ENCODE measurements around the gene MED13. TPM values are rescaled to one million over a fixed set of nuclear protein-coding genes. Genes with fewer than 3 reads are reported as not detected.

Gene MED13
- total RNA-seq, 1 experiment from 2014 or later, result 60.7 TPM

- Histone ChIP-seq H3K9ac (ENCODE audit: extremely low read depth, insufficient read length, low read length) (no peak overlapping the region), H3K4me2 (ENCODE audit: insufficient read depth, insufficient read length, low read length) (no peak overlapping the region), H4K5ac (ENCODE audit: insufficient read length, low read depth, low read length) (no peak overlapping the region), H3K4ac (ENCODE audit: low read depth, low read length) (no peak overlapping the region), H3K27ac (ENCODE audit: insufficient read length, low read depth, low read length) (no peak overlapping the region), H2BK15ac (ENCODE audit: low read depth, low read length) (no peak overlapping the region), H2BK120ac (ENCODE audit: low read depth, low read length, poor library complexity, severe bottlenecking) (no peak overlapping the region), H3K14ac (ENCODE audit: insufficient read depth, low read length) (no peak overlapping the region), H3K23ac (ENCODE audit: insufficient read length, low read depth, low read length) (no peak overlapping the region), H3K79me2 (ENCODE audit: insufficient read depth, low read length) (no peaks in the 10 kb centered on the region), H2BK12ac (ENCODE audit: insufficient read length, low read depth, low read length) (no peak overlapping the region), H4K8ac (replicated peaks; ENCODE audit: insufficient read length, low read depth, low read length) (no peak overlapping the region), H3K18ac (ENCODE audit: insufficient read length, low read depth, low read length) (no peak overlapping the region), H2BK20ac (ENCODE audit: low read depth, low read length, poor library complexity, severe bottlenecking) (no peak overlapping the region), H3K23me2 (ENCODE audit: insufficient read length, low read depth, low read length, poor library complexity, severe bottlenecking) (no peaks in the 10 kb centered on the region), H3K9me3 (ENCODE audit: control insufficient read depth, low read depth, low read length) (no peaks in the 10 kb centered on the region), H2AFZ (ENCODE audit: low read length) (no peak overlapping the region), H4K91ac (ENCODE audit: insufficient read length, low read depth, low read length) (no peak overlapping the region), H2AK5ac (ENCODE audit: insufficient read length, low read length) (no peak overlapping the region), H3K79me1 (ENCODE audit: insufficient read depth, low read depth, low read length, poor library complexity, severe bottlenecking) (no peaks in the 10 kb centered on the region), H3K27me3 (ENCODE audit: insufficient read depth, low read length) (no peaks in the 10 kb centered on the region), H2BK5ac (ENCODE audit: insufficient read length, low read length) (no peak overlapping the region), H3T11ph (ENCODE audit: low read length) (no peak overlapping the region), H3K56ac (ENCODE audit: insufficient read length, low read depth, low read length) (no peak overlapping the region), H3K4me1 (ENCODE audit: insufficient read depth, low read length) (no peaks in the 10 kb centered on the region), H4K20me1 (ENCODE audit: control insufficient read depth, insufficient read depth, insufficient read length) (no peaks in the 10 kb centered on the region)
- Mint-ChIP-seq H3K36me3 (ENCODE audit: insufficient read depth in 1 of 3, low read depth in 3 of 3) (no peaks in the 10 kb centered on the region), H3K4me1 (no peaks in the 10 kb centered on the region), H3K4me3 (no peak overlapping the region), H3K27ac (no peak overlapping the region), H3K9me3 (no peaks in the 10 kb centered on the region), H3K27me3 (ENCODE audit: low read depth) (no peaks in the 10 kb centered on the region)
- DNase-seq, result no peak
- no peak for TF ChIP-seq CTCF (conservative IDR thresholded peaks at IDR 0.05)
- no CpG with 5 or more reads among the region's 1 CpG for WGBS (ENCODE audit: extremely low coverage, insufficient read length, low lambda C conversion rate)
These were observed 26.7 kb upstream of the MED13 start for GRCh38 chr17:62091804-62092203.

All from H9 (cell line).